Measurements from ENCODE around the gene P4HB.

P4HB gene

GRCh38 chr17:81859906-81860755 is at the start of gene P4HB:
TSS of gene P4HB (minus strand) at chr17:81860535. CDS start at chr17:81860471, 64 bp downstream.
- no peak for TF ChIP-seq CTCF (IDR thresholded peaks at IDR 0.05; ENCODE audit: control insufficient read depth, insufficient read depth, low read depth, low read length, missing control alignments)
- no peak for DNase-seq (ENCODE audit: low read depth)

GRCh38 chr17:81909231-81909630 is 48.9 kb upstream of the P4HB start:
- no peak for TF ChIP-seq CTCF (IDR thresholded peaks at IDR 0.05; ENCODE audit: control insufficient read depth, insufficient read depth, low read depth, low read length, missing control alignments)
- H3K4me3 ChIP-seq (ENCODE audit: control insufficient read depth, low read depth, low read length): no peak overlapping the region
- DNase-seq (ENCODE audit: low read depth): no peak

More at GRCh38 chr17:81859906-81860755, at the start of gene P4HB:
- peak within 1 kb of the TSS; percentile 86 for H3K4me3 ChIP-seq (ENCODE audit: control insufficient read depth, low read depth, low read length)

GRCh38 chr17:81908793-81909192 is 48.5 kb upstream of the P4HB start:
- no peak for TF ChIP-seq CTCF (IDR thresholded peaks at IDR 0.05; ENCODE audit: control insufficient read depth, insufficient read depth, low read depth, low read length, missing control alignments)
- no peak overlapping the region for H3K4me3 ChIP-seq (ENCODE audit: control insufficient read depth, low read depth, low read length)
- DNase-seq (ENCODE audit: low read depth): no peak

- no peak for DNase-seq (ENCODE audit: low read depth)
- H3K4me3 ChIP-seq (ENCODE audit: control insufficient read depth, low read depth, low read length): no peak overlapping the region
These were observed 47.1 kb upstream of the P4HB start for GRCh38 chr17:81907219-81908145.

GRCh38 chr17:81906476-81907218 is 46.3 kb upstream of the P4HB start:
- no peak for TF ChIP-seq CTCF (IDR thresholded peaks at IDR 0.05; ENCODE audit: control insufficient read depth, insufficient read depth, low read depth, low read length, missing control alignments)

More at GRCh38 chr17:81907219-81908145, 47.1 kb upstream of the P4HB start:
- no peak for TF ChIP-seq CTCF (IDR thresholded peaks at IDR 0.05; ENCODE audit: control insufficient read depth, insufficient read depth, low read depth, low read length, missing control alignments)

GRCh38 chr17:81905993-81906392 is 45.7 kb upstream of the P4HB start:
- no peak overlapping the region for H3K4me3 ChIP-seq (ENCODE audit: control insufficient read depth, low read depth, low read length)
- TF ChIP-seq CTCF (IDR thresholded peaks at IDR 0.05; ENCODE audit: control insufficient read depth, insufficient read depth, low read depth, low read length, missing control alignments): no peak
- no peak for DNase-seq (ENCODE audit: low read depth)

More at GRCh38 chr17:81906476-81907218, 46.3 kb upstream of the P4HB start:
- no peak for DNase-seq (ENCODE audit: low read depth)
- no peak overlapping the region for H3K4me3 ChIP-seq (ENCODE audit: control insufficient read depth, low read depth, low read length)

Data from AG09309 (cell line).